GM19328 (cell line): Measurements from ENCODE around the gene GZF1.
A peak's percentile ranks its signal among the peaks of the same experiment; 100 is the strongest.
"Not testable (repeated sequence)": the region's sequence is repeated elsewhere in the genome, so short reads cannot be mapped to it uniquely, and the experiment has no call there.

Experiments used
- ATAC-seq: cut with Tn5 transposase; IDR thresholded peaks from one replicate; pipeline ENCODE4 v1.9.1; 2021; ENCODE audit warnings: mild to moderate bottlenecking, moderate library complexity; ENCODE audit not compliant: unreplicated experiment

Gene GZF1

GRCh38 chr20:23344336-23344735 is 17.6 kb upstream of the GZF1 start:
- ATAC-seq, result no peak

- ATAC-seq, result no peak
These were observed 16.0 kb upstream of the GZF1 start for GRCh38 chr20:23346002-23346401.

- ATAC-seq, result no peak
These were observed 14.2 kb upstream of the GZF1 start for GRCh38 chr20:23347791-23348190.

- ATAC-seq, result not testable (repeated sequence)
These were observed 13.5 kb upstream of the GZF1 start for GRCh38 chr20:23348510-23348909.

- peak; percentile 37 for ATAC-seq
These were observed 12.4 kb upstream of the GZF1 start for GRCh38 chr20:23349338-23350195.

- peak; percentile 82 for ATAC-seq
These were observed 11.6 kb upstream of the GZF1 start, which contains the start of gene NXT1 for GRCh38 chr20:23350196-23350903. TSS of gene NXT1 (plus strand) at chr20:23350791. CDS start at chr20:23354042, 3,251 bp downstream.

GRCh38 chr20:23350904-23351838 is 10.8 kb upstream of the GZF1 start:
- peak; percentile 24 for ATAC-seq

- ATAC-seq, result no peak
These were observed 5.8 kb upstream of the GZF1 start for GRCh38 chr20:23356203-23356602.

- peak; percentile 75 for ATAC-seq
These were observed 4.0 kb upstream of the GZF1 start for GRCh38 chr20:23357767-23358562.

- ATAC-seq, result no peak
These were observed 3.4 kb upstream of the GZF1 start for GRCh38 chr20:23358563-23358906.

- no peak for ATAC-seq
These were observed 2.9 kb upstream of the GZF1 start for GRCh38 chr20:23358923-23359593.

- ATAC-seq, result no peak
These were observed 1.5 kb upstream of the GZF1 start for GRCh38 chr20:23360531-23360930.

- ATAC-seq, result no peak
These were observed 885 bp upstream of the GZF1 start for GRCh38 chr20:23361119-23361475.

GRCh38 chr20:23362392-23363256 is 642 bp downstream of the GZF1 start:
- ATAC-seq, result no peak

- ATAC-seq, result no peak
These were observed 1.3 kb downstream of the GZF1 start for GRCh38 chr20:23363257-23363649.

- no peak for ATAC-seq
These were observed 3.6 kb downstream of the GZF1 start for GRCh38 chr20:23365390-23366165.

GRCh38 chr20:23366384-23366783 is 4.4 kb downstream of the GZF1 start:
- ATAC-seq, result no peak

GRCh38 chr20:23367770-23368169 is 5.8 kb downstream of the GZF1 start:
- no peak for ATAC-seq
